OCI-LY1 (cell line): ENCODE data around the gene TMCC2.

Source experiments
- H2AFZ ChIP-seq: fragments of 200-600 bp; sonication (generic), shearing (Covaris generic); 2 replicates; pipeline ENCODE4 v1.6.0; 2014; ENCODE audit warnings: antibody characterized with exemption, mild to moderate bottlenecking, low read length
- H3F3A ChIP-seq: fragments of 200-600 bp; sonication (generic), shearing (Covaris generic); 2 replicates; pipeline ENCODE4 v1.6.0; 2014; ENCODE audit warnings: mild to moderate bottlenecking, antibody characterized with exemption, low read length, moderate library complexity; ENCODE audit not compliant: insufficient read depth
- H3K27ac ChIP-seq: fragments of 200-600 bp; sonication (generic); 2 replicates; pipeline ENCODE4 v1.5.1; 2014; ENCODE audit warnings: low read length, mixed run types, mild to moderate bottlenecking, low read depth; ENCODE audit not compliant: poor library complexity, severe bottlenecking
- H3K27me3 ChIP-seq: fragments of 200-600 bp; sonication (generic); 2 replicates; pipeline ENCODE4 v1.6.0; 2014; ENCODE audit warnings: antibody characterized with exemption, mild to moderate bottlenecking, low read length, moderate library complexity; ENCODE audit not compliant: insufficient read depth
- H3K36me3 ChIP-seq: fragments of 200-600 bp; sonication (generic); 2 replicates; pipeline ENCODE4 v1.6.1; 2014; ENCODE audit warnings: mild to moderate bottlenecking, antibody characterized with exemption, low read length, moderate library complexity, mixed read lengths; ENCODE audit not compliant: insufficient read depth
- H3K4me1 ChIP-seq: fragments of 200-600 bp; sonication (generic); 2 replicates; pipeline ENCODE4 v1.5.1; 2014; ENCODE audit warnings: mild to moderate bottlenecking, low read length, moderate library complexity; ENCODE audit not compliant: insufficient read depth, severe bottlenecking
- H3K4me2 ChIP-seq: fragments of 200-600 bp; sonication (generic), shearing (Covaris generic); 2 replicates; pipeline ENCODE4 v1.6.1; 2014; ENCODE audit warnings: low read length
- H3K4me3 ChIP-seq: fragments of 200-600 bp; sonication (generic); 2 replicates; pipeline ENCODE4 v1.5.1; 2014; ENCODE audit warnings: low read length, low read depth, mild to moderate bottlenecking, mixed read lengths; ENCODE audit not compliant: poor library complexity, severe bottlenecking
- H3K79me2 ChIP-seq: fragments of 200-600 bp; shearing (Covaris generic); 2 replicates; pipeline ENCODE4 v1.6.1; 2016; ENCODE audit warnings: mixed run types, low read length, mixed read lengths; ENCODE audit not compliant: insufficient read depth
- H3K9ac ChIP-seq: fragments of 200-600 bp; sonication (generic), shearing (Covaris generic); 2 replicates; pipeline ENCODE4 v1.6.1; 2014; ENCODE audit warnings: mild to moderate bottlenecking, low read length, mixed read lengths
- H3K9me2 ChIP-seq: fragments of 200-600 bp; sonication (generic), shearing (Covaris generic); 2 replicates; pipeline ENCODE4 v1.6.1; 2014; ENCODE audit warnings: low read depth, mild to moderate bottlenecking, low read length, mixed read lengths
- H3K9me3 ChIP-seq: fragments of 200-600 bp; shearing (Covaris generic); 2 replicates; pipeline ENCODE4 v1.6.1; 2014; ENCODE audit warnings: low read length, mixed read lengths
- H4K20me1 ChIP-seq: fragments of 200-600 bp; sonication (generic), shearing (Covaris generic); 2 replicates; pipeline ENCODE4 v1.6.0; 2016; ENCODE audit warnings: mild to moderate bottlenecking, low read length; ENCODE audit not compliant: insufficient read depth
- EZH2 ChIP-seq: fragments of 200-600 bp; sonication (generic), shearing (Covaris generic); IDR thresholded peaks from 2 replicates; pipeline ENCODE4 v1.8.0; 2017; ENCODE audit warnings: borderline replicate concordance, mixed run types, mild to moderate bottlenecking, antibody characterized with exemption, low read length, moderate library complexity, mixed read lengths
- TF ChIP-seq, protein P1 (sequence below): fragments of 200-600 bp; sonication (generic), shearing (Covaris generic); IDR thresholded peaks from 2 replicates; pipeline ENCODE4 v1.5.1; 2017; ENCODE audit warnings: mild to moderate bottlenecking, antibody characterized with exemption, low read length, moderate library complexity, mixed read lengths

TMCC2 gene

DNA sequence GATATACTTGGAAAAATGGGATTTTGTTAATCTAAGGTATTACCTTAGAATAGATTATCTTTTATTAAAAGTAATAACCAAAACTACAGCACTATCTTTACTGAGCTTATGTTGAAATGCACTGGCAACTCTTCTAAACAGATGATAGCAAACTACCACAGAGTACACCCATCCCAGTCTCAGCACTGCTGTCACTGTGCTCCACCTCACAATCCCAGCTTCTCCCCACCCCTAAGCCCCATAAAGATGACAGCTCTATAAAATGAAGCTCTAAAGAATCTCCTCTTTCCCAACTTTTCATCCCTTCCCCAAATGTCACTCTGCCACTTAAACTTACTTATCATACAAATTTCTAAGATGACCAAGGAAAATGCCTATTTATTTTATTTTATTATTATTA lies 22.7 kb upstream of the TMCC2 start:
- Histone ChIP-seq H3F3A (no peaks in the 10 kb centered on the region), H3K9ac (no peak overlapping the region), H3K36me3 (no peaks in the 10 kb centered on the region; the same call in 1 of the 2 replicates), H3K4me3 (no peak overlapping the region), H3K9me3 (no peaks in the 10 kb centered on the region), H3K27ac (no peak overlapping the region), H4K20me1 (0 out of 2 replicates have a peak, but pooled peaks cover 2% of the 10 kb centered on the region), H3K4me1 (peaks cover under 1% of the 10 kb centered on the region), H3K9me2 (no peaks in the 10 kb centered on the region), H3K27me3 (no peaks in the 10 kb centered on the region), H3K4me2 (no peak overlapping the region), H3K79me2 (no peaks in the 10 kb centered on the region), H2AFZ (no peak overlapping the region)
- TF ChIP-seq, protein P1, sequence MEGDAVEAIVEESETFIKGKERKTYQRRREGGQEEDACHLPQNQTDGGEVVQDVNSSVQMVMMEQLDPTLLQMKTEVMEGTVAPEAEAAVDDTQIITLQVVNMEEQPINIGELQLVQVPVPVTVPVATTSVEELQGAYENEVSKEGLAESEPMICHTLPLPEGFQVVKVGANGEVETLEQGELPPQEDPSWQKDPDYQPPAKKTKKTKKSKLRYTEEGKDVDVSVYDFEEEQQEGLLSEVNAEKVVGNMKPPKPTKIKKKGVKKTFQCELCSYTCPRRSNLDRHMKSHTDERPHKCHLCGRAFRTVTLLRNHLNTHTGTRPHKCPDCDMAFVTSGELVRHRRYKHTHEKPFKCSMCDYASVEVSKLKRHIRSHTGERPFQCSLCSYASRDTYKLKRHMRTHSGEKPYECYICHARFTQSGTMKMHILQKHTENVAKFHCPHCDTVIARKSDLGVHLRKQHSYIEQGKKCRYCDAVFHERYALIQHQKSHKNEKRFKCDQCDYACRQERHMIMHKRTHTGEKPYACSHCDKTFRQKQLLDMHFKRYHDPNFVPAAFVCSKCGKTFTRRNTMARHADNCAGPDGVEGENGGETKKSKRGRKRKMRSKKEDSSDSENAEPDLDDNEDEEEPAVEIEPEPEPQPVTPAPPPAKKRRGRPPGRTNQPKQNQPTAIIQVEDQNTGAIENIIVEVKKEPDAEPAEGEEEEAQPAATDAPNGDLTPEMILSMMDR: no peak
- TF ChIP-seq EZH2: no peak

DNA sequence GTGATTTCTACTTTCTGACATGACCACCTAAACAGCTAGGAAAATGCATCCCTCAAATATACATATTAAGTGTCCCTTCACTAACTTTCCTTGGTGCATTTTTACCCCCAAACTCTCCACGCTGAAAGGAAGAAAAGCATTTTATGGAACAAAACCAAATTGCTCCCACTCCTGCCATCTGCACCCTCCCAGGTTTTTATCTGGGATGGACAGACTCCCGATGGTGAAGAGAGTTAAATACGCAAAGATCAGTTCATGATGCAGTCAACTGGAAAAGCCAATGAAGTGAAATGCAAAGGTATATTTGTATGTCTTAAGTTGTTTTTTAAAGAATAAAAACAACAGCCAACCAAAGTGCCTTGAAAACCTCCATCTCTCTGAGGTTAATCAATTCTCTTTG lies 18.9 kb upstream of the TMCC2 start:
- no peak overlapping the region for H3K9ac ChIP-seq
- H3K36me3 ChIP-seq: no peaks in the 10 kb centered on the region; the same call in 1 of the 2 replicates
- H3K9me2 ChIP-seq: no peaks in the 10 kb centered on the region
- no peaks in the 10 kb centered on the region; the same call in 1 of the 2 replicates for H4K20me1 ChIP-seq
- no peak overlapping the region for H3K4me3 ChIP-seq
- no peaks in the 10 kb centered on the region for H3K79me2 ChIP-seq
- no peaks in the 10 kb centered on the region for H3K27me3 ChIP-seq
- H3F3A ChIP-seq: no peaks in the 10 kb centered on the region
- no peak overlapping the region for H3K27ac ChIP-seq
- TF ChIP-seq, protein P1: no peak
- no peak for TF ChIP-seq EZH2
- no peak overlapping the region for H3K4me2 ChIP-seq
- H3K9me3 ChIP-seq: no peaks in the 10 kb centered on the region
- H2AFZ ChIP-seq: no peak overlapping the region
- peaks cover 14% of the 10 kb centered on the region for H3K4me1 ChIP-seq

- TF ChIP-seq, protein P1: no peak
- no peak for TF ChIP-seq EZH2
- Histone ChIP-seq H3F3A (no peaks in the 10 kb centered on the region), H3K9me3 (no peaks in the 10 kb centered on the region), H3K36me3 (no peaks in the 10 kb centered on the region; the same call in 1 of the 2 replicates), H3K79me2 (no peaks in the 10 kb centered on the region), H3K9me2 (no peaks in the 10 kb centered on the region), H3K27ac (no peak overlapping the region), H3K9ac (peak overlapping the region; percentile 90), H2AFZ (peak overlapping the region; percentile 89), H3K4me2 (peak overlapping the region; percentile 72), H3K4me1 (peaks cover 19% of the 10 kb centered on the region), H3K27me3 (no peaks in the 10 kb centered on the region), H3K4me3 (peak overlapping the region; percentile 94), H4K20me1 (no peaks in the 10 kb centered on the region; the same call in 1 of the 2 replicates)
Measured at GRCh38 chr1:205210756-205211168, 17.0 kb upstream of the TMCC2 start.
